Caco-2 (cell line): ENCODE measurements around the gene SIT1. TPM values are rescaled to one million over a fixed set of nuclear protein-coding genes. Genes with fewer than 3 reads are reported as not detected.

ENCODE experiments used
- BruUV-seq: library from RNA; stranded (reverse); fragments of 400-500 nt; replicated peaks from 2 replicates; lab custom pipeline; 2021; lab: Mats Ljungman, UMichigan
- CTCF ChIA-PET: fragments of 300-600 bp; sonication (Branson Sonifier 250); formaldehyde crosslinking; loops from one replicate; lab custom pipeline; 2022; ENCODE audit warnings: antibody characterized with exemption; lab: Charles Lee
- POLR2A ChIA-PET: fragments of 300-600 bp; sonication (Branson Sonifier 250); formaldehyde crosslinking; loops from one replicate; lab custom pipeline; 2022; ENCODE audit warnings: antibody characterized with exemption; lab: Charles Lee
- DNase-seq, 2 experiments: peaks; one replicate each; pipeline versions ENCODE4 v3.0.0 to v3.0.0-alpha.2; 2020 to 2022
- H3K27me3 ChIP-seq: replicated peaks from 2 replicates; pipeline ENCODE4 v1.6.0; 2011; ENCODE audit warnings: low read length; ENCODE audit not compliant: control insufficient read depth, insufficient read depth
- H3K36me3 ChIP-seq: 2 replicates; pipeline ENCODE4 v1.5.1; 2011; ENCODE audit warnings: low read length; ENCODE audit not compliant: control insufficient read depth, insufficient read depth
- H3K4me1 ChIP-seq: fragments of 250-450 bp; sonication (Bioruptor Pico); 2 replicates; pipeline ENCODE4 v1.5.1; 2020; ENCODE audit warnings: mild to moderate bottlenecking
- H3K4me3 ChIP-seq: 2 replicates; pipeline ENCODE4 v1.5.1; 2011; ENCODE audit warnings: low read depth, mild to moderate bottlenecking, control low read depth, low read length
- H3K9me3 ChIP-seq: fragments of 250-450 bp; sonication (Bioruptor Pico); 2 replicates; pipeline ENCODE4 v1.5.1; 2020; ENCODE audit warnings: mild to moderate bottlenecking, moderate library complexity
- H3K27ac Mint-ChIP-seq: one replicate; pipeline ENCODE4 v1.8.0; 2022; ENCODE audit warnings: mixed read lengths; ENCODE audit not compliant: unreplicated experiment
- H3K27me3 Mint-ChIP-seq: one replicate; pipeline ENCODE4 v1.8.0; 2022; ENCODE audit warnings: mixed read lengths; ENCODE audit not compliant: insufficient read depth, unreplicated experiment
- H3K36me3 Mint-ChIP-seq: one replicate; pipeline ENCODE4 v1.8.0; 2022; ENCODE audit warnings: mild to moderate bottlenecking, mixed read lengths; ENCODE audit not compliant: insufficient read depth, unreplicated experiment
- H3K4me1 Mint-ChIP-seq: one replicate; pipeline ENCODE4 v1.8.0; 2022; ENCODE audit warnings: low read depth, mixed read lengths; ENCODE audit not compliant: unreplicated experiment
- H3K4me3 Mint-ChIP-seq: one replicate; pipeline ENCODE4 v1.8.0; 2022; ENCODE audit warnings: mild to moderate bottlenecking, moderate library complexity, mixed read lengths; ENCODE audit not compliant: unreplicated experiment
- H3K9me3 Mint-ChIP-seq: one replicate; pipeline ENCODE4 v1.8.0; 2022; ENCODE audit warnings: mixed read lengths; ENCODE audit not compliant: unreplicated experiment
- CTCF ChIP-seq, 2 experiments: fragments of 200-600 bp in 1 of 2; IDR thresholded peaks; 1 replicate in 1 of 2; 2 replicates in 1 of 2; pipeline versions ENCODE4 v1.5.1 to v1.8.0; 2011 to 2022; ENCODE audit warnings: antibody characterized with exemption in 1 of 2, control low read depth in 1 of 2, inconsistent platforms in 1 of 2, low read depth in 1 of 2, low read length in 1 of 2, mild to moderate bottlenecking in 1 of 2, moderate library complexity in 1 of 2; ENCODE audit not compliant: insufficient read depth in 1 of 2, severe bottlenecking in 1 of 2, unreplicated experiment in 1 of 2
- intact Hi-C: fragments of 100-400 bp; cut with micrococcal nuclease; formaldehyde crosslinking; loops from one replicate; pipeline ENCODE4 v1.10.0; 2022; ENCODE audit not compliant: unreplicated experiment
- total RNA-seq: library from RNA; stranded (reverse); gene quantifications from 2 replicates; pipeline ENCODE4 v1.2.3, GENCODE V29; 2022

The SIT1 gene
- total RNA-seq, 1 experiment from 2014 or later, result not detected

GRCh38 chr9:35657546-35658136 is 6.9 kb upstream of the SIT1 start, which contains the start of gene RMRP:
TSS of gene RMRP (minus strand) at chr9:35658019.
- POLR2A ChIA-PET, result interaction anchor here (0.5 to 2.3 kb wide), 15 partner anchors 11 to 533 kb away, joined by 3 to 35 read pairs (median 5); partner anchors contain the start of genes CREB3, GBA2, RGP1 and TLN1
- peaks cover 12% of the 10 kb centered on the region for H3K4me1 Mint-ChIP-seq
- no peaks in the 10 kb centered on the region for H3K9me3 ChIP-seq

GRCh38 chr9:35656831-35657545 is 6.3 kb upstream of the SIT1 start:
- H3K9me3 Mint-ChIP-seq, result no peaks in the 10 kb centered on the region
- ChIA-PET CTCF (interaction anchor here (0.6 to 2.9 kb wide), 7 partner anchors 10 to 75 kb away, joined by 3 to 31 read pairs (median 6); partner anchors contain the start of genes CREB3 and TLN1), POLR2A (interaction anchor here (0.5 to 2.3 kb wide), 10 partner anchors 10 to 533 kb away, joined by 3 to 35 read pairs (median 9); partner anchors contain the start of genes CREB3, GBA2, RGP1 and TLN1)
- no peak for DNase-seq
- Histone ChIP-seq H3K9me3 (no peaks in the 10 kb centered on the region), H3K27me3 (no peaks in the 10 kb centered on the region), H3K4me3 (peak overlapping the region; percentile 50), H3K36me3 (no peaks in the 10 kb centered on the region), H3K4me1 (peaks cover 10% of the 10 kb centered on the region; the same call in 1 of the 2 replicates)
- peaks cover 8% of the 10 kb centered on the region for H3K4me1 Mint-ChIP-seq
- peaks cover 42% of the 10 kb centered on the region for H3K36me3 Mint-ChIP-seq
- BruUV-seq, result no TSS peak
- TF ChIP-seq CTCF (IDR thresholded peaks at IDR 0.05; ENCODE audit: insufficient read depth in 1 of 2, low read depth in 1 of 2, low read length in 1 of 2, severe bottlenecking in 1 of 2, unreplicated experiment in 1 of 2), result no peak
- H3K4me3 Mint-ChIP-seq, result peak overlapping the region; percentile 76
- peaks cover 3% of the 10 kb centered on the region for H3K27me3 Mint-ChIP-seq
- intact Hi-C loops, result loop anchor here (1.0 to 5.0 kb wide), 3 partner anchors 11 to 75 kb away; partner anchors contain the start of genes CREB3 and TLN1
- H3K27ac Mint-ChIP-seq, result peak overlapping the region; percentile 82

More at GRCh38 chr9:35657546-35658136, 6.9 kb upstream of the SIT1 start, which contains the start of gene RMRP:
- peak within 1 kb of the TSS; percentile 76 for H3K4me3 Mint-ChIP-seq
- CTCF ChIA-PET, result interaction anchor here (0.5 to 2.9 kb wide), 13 partner anchors 8 to 133 kb away, joined by 3 to 31 read pairs (median 4); partner anchors contain the start of genes CREB3, GBA2, RGP1 and TLN1
- H3K27me3 ChIP-seq, result no peaks in the 10 kb centered on the region
- peak within 1 kb of the TSS; percentile 95 for H3K4me3 ChIP-seq
- H3K36me3 ChIP-seq, result no peaks in the 10 kb centered on the region
- intact Hi-C loops, result loop anchor here (1.0 to 5.0 kb wide), 4 partner anchors 11 to 157 kb away; partner anchors contain the start of genes CREB3, HINT2 and TLN1
- peak; percentile 98 to 100 for DNase-seq
- peaks cover 3% of the 10 kb centered on the region for H3K27me3 Mint-ChIP-seq
- peak within 1 kb of the TSS; percentile 82 for H3K27ac Mint-ChIP-seq
- TF ChIP-seq CTCF (IDR thresholded peaks at IDR 0.05; ENCODE audit: insufficient read depth in 1 of 2, low read depth in 1 of 2, low read length in 1 of 2, severe bottlenecking in 1 of 2, unreplicated experiment in 1 of 2), result peak; percentile 15 to 21
- 0 out of 2 replicates have a peak, but pooled peaks cover 5% of the 10 kb centered on the region for H3K4me1 ChIP-seq
- no peaks in the 10 kb centered on the region for H3K9me3 Mint-ChIP-seq
- BruUV-seq, result no TSS peak
- peaks cover 49% of the 10 kb centered on the region for H3K36me3 Mint-ChIP-seq

- Mint-ChIP-seq H3K9me3 (no peaks in the 10 kb centered on the region), H3K27ac (peak overlapping the region; percentile 82), H3K27me3 (peaks cover 3% of the 10 kb centered on the region), H3K4me1 (peaks cover 8% of the 10 kb centered on the region), H3K36me3 (peaks cover 39% of the 10 kb centered on the region), H3K4me3 (peak overlapping the region; percentile 76)
- ChIA-PET POLR2A (interaction anchor here (1.6 to 2.3 kb wide), 5 partner anchors 10 to 92 kb away, joined by 8 to 35 read pairs (median 31); partner anchors contain the start of genes CREB3, GBA2, RGP1 and TLN1), CTCF (interaction anchor here (0.6 to 2.9 kb wide), 4 partner anchors 10 to 76 kb away, joined by 3 to 31 read pairs (median 10); partner anchors contain the start of genes CREB3 and TLN1)
- no peak overlapping the region for H3K4me3 ChIP-seq
- H3K9me3 ChIP-seq, result no peaks in the 10 kb centered on the region
- H3K27me3 ChIP-seq, result no peaks in the 10 kb centered on the region
- DNase-seq, result no peak
- intact Hi-C loops, result loop anchor here (5.0 kb wide), 1 partner anchor 36 kb away; no protein-coding TSS in a partner anchor
- TF ChIP-seq CTCF (IDR thresholded peaks at IDR 0.05; ENCODE audit: insufficient read depth in 1 of 2, low read depth in 1 of 2, low read length in 1 of 2, severe bottlenecking in 1 of 2, unreplicated experiment in 1 of 2), result no peak
- no peaks in the 10 kb centered on the region for H3K36me3 ChIP-seq
- no TSS peak for BruUV-seq
- peaks cover 10% of the 10 kb centered on the region; the same call in 1 of the 2 replicates for H3K4me1 ChIP-seq
These were observed 5.6 kb upstream of the SIT1 start for GRCh38 chr9:35656348-35656747.
